WERI-Rb-1 (cell line): ENCODE data around the gene FOSL1.
A peak's percentile ranks its signal among the peaks of the same experiment; 100 is the strongest.

ENCODE experiments used
- DNase-seq: peaks from one replicate; pipeline ENCODE4 v3.0.0-alpha.2; 2020
- H3K27ac ChIP-seq: fragments of 250-450 bp; sonication (Bioruptor Pico); 2 replicates; pipeline ENCODE4 v1.5.1; 2020; ENCODE audit warnings: mild to moderate bottlenecking, moderate library complexity
- H3K27me3 ChIP-seq: fragments of 250-450 bp; sonication (Bioruptor Pico); 2 replicates; pipeline ENCODE4 v1.5.1; 2021; ENCODE audit warnings: mild to moderate bottlenecking, low read depth, moderate library complexity; ENCODE audit not compliant: insufficient read depth, severe bottlenecking
- H3K36me3 ChIP-seq: fragments of 250-450 bp; sonication (Bioruptor Pico); 2 replicates; pipeline ENCODE4 v1.5.1; 2020; ENCODE audit warnings: mild to moderate bottlenecking, moderate library complexity
- H3K4me3 ChIP-seq: 2 replicates; pipeline ENCODE4 v1.5.1; 2011; ENCODE audit warnings: low read depth, mild to moderate bottlenecking, control low read depth, low read length
- H3K9me3 ChIP-seq: fragments of 250-450 bp; sonication (Bioruptor Pico); 2 replicates; pipeline ENCODE4 v1.5.1; 2021; ENCODE audit warnings: mild to moderate bottlenecking, moderate library complexity; ENCODE audit not compliant: severe bottlenecking
- TF ChIP-seq, protein P1 (sequence below): IDR thresholded peaks from 2 replicates; pipeline ENCODE4 v1.5.1; 2011; ENCODE audit warnings: low read depth, mild to moderate bottlenecking, control low read depth, inconsistent platforms, low read length

Gene FOSL1

GRCh38 chr11:65859812-65860277, 40.3 kb downstream of the FOSL1 start:
- no peaks in the 10 kb centered on the region for H3K27me3 ChIP-seq
- peaks cover 72% of the 10 kb centered on the region for H3K36me3 ChIP-seq
- TF ChIP-seq, protein P1, sequence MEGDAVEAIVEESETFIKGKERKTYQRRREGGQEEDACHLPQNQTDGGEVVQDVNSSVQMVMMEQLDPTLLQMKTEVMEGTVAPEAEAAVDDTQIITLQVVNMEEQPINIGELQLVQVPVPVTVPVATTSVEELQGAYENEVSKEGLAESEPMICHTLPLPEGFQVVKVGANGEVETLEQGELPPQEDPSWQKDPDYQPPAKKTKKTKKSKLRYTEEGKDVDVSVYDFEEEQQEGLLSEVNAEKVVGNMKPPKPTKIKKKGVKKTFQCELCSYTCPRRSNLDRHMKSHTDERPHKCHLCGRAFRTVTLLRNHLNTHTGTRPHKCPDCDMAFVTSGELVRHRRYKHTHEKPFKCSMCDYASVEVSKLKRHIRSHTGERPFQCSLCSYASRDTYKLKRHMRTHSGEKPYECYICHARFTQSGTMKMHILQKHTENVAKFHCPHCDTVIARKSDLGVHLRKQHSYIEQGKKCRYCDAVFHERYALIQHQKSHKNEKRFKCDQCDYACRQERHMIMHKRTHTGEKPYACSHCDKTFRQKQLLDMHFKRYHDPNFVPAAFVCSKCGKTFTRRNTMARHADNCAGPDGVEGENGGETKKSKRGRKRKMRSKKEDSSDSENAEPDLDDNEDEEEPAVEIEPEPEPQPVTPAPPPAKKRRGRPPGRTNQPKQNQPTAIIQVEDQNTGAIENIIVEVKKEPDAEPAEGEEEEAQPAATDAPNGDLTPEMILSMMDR = no peak
- H3K4me3 ChIP-seq = peak overlapping the region; percentile 96
- no peak for DNase-seq
- H3K27ac ChIP-seq = peak overlapping the region; percentile 99
- no peaks in the 10 kb centered on the region for H3K9me3 ChIP-seq

DNA sequence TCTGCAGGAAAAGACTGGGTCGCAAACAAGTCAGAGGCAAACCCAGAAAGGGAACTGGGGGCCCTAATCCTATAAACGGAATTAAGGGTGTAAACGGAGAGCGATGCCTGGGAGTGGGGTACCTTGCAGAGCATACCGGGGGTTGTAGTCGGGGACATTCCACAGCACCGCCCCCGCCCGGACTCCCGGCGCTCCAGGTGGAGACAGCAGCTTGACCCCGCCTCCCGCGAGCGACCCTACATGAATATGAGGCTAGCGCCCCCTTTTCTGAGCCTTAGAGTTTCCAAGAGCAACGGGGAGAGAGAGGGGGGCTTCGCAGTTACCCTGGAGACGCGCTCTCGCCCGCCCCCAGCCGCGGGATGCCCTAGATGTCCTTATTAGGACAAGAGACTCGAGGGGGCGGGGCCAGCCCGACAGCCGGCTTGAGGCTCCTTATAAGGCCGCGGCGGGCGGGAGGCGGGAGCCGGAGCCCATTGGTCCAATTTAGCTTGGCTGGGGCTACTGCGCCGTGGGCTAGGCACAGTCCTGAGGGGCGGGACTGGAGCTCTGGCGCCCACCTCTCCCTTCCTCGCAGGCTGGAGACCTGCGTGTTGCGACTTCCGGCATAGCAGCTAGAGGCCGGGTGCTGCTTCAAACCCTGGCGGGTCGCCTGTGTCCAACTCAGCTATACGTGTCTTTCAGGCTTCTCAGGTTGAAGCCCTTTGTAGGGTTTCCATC, 40.9 kb downstream of the FOSL1 start:
- peak; percentile 99 for DNase-seq
- TF ChIP-seq, protein P1 = no peak
- H3K9me3 ChIP-seq = no peaks in the 10 kb centered on the region
- peak overlapping the region; percentile 99 for H3K27ac ChIP-seq
- peak overlapping the region; percentile 96 for H3K4me3 ChIP-seq
- no peaks in the 10 kb centered on the region for H3K27me3 ChIP-seq
- peaks cover 72% of the 10 kb centered on the region for H3K36me3 ChIP-seq

DNA sequence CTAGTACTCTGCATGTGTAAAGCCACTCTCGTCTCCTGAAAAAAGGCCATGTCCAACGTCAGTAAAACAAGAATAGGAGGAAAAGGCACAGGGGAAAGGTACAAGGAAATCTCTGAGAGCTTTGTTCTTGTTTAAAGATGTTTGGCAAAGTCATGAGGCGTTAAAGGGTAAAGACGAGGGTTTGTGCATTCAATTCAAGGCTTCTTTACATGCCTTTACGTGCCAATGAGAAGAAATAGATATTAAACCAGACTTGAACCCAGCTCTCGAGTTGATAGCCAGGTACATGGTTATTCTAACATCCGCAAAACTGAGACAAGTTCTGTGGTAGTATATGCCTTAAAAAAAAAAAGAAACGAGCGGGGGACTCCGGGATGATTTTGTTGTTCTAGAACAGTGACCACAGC, 41.5 kb downstream of the FOSL1 start:
- peak overlapping the region; percentile 99 for H3K27ac ChIP-seq
- TF ChIP-seq, protein P1 = no peak
- no peak for DNase-seq
- peak overlapping the region; percentile 96 for H3K4me3 ChIP-seq
- H3K27me3 ChIP-seq = no peaks in the 10 kb centered on the region
- no peaks in the 10 kb centered on the region for H3K9me3 ChIP-seq
- peaks cover 72% of the 10 kb centered on the region for H3K36me3 ChIP-seq

DNA sequence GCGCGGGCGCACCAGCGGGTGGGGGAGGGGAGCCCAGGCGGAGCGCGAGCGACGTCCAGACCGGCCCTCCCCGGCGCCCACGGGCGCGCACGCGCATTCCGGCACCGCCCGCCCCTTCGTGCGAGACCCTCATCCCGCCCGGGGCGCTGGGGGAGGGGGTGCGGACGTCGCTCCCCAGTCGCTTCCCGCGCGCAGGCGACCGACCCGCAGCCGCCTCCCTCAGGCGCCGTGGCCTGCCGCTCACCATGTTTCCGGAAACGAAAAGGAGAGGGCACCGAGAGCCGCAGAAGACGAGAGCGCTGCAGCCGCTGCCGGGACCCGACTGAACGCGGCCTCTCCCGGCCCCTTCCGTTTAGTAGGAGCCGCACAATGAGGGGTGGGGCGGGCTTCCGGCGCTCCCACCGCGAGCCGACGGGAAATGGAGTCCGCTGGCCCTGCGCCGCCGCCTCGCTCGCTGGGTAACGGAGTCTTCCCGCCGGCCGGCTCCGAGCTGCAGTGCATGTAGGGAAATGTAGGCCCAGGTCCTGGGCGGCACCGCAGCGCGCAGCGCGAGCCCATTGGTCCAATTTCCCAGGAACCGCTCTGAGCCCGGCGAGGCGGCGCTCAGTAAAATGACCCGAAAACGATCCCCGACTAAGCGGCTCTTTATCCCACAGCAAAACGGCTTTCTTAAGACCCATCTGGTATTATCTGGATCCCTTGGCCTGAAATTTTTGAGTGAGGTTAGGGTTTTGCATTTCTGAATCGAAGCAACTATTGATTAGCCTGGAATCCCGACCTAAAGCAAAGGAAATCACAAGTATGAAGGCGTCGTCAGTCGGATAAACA, 42.1 kb downstream of the FOSL1 start, which contains the start of gene CFL1:
Gene CFL1 (minus strand): TSS at position 328 of the 828 bp plus-strand sequence. CDS start 81 bp downstream, at position 247.
- peaks cover 72% of the 10 kb centered on the region for H3K36me3 ChIP-seq
- TF ChIP-seq, protein P1 = no peak
- peak; percentile 98 for DNase-seq

DNA sequence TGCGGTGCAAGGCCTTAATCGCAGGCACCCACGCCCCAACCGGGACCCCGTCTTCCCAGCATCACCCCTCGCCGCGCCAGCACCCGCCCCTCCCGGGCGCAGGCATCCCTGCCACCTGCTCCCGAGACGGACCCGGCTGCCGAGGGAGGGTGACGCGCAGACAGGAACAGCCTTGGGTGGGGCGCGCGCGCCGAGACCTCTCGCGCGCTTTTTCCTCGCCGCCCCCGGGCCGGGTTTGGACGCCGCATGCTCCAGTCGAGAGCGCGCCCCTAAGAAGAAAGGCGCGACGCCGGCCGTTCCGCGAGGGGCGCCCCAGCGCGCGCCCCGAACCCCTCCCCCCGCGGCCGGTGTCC, 42.7 kb downstream of the FOSL1 start:
- TF ChIP-seq, protein P1 = no peak
- peak; percentile 55 for DNase-seq
- no peaks in the 10 kb centered on the region for H3K9me3 ChIP-seq
- H3K36me3 ChIP-seq = peaks cover 72% of the 10 kb centered on the region
- peak overlapping the region; percentile 99 for H3K27ac ChIP-seq
- no peaks in the 10 kb centered on the region for H3K27me3 ChIP-seq
- peak overlapping the region; percentile 96 for H3K4me3 ChIP-seq

More for the DNA sequence above, 42.1 kb downstream of the FOSL1 start, which contains the start of gene CFL1:
- peak within 1 kb of the TSS; percentile 96 for H3K4me3 ChIP-seq
- peak within 1 kb of the TSS; percentile 99 for H3K27ac ChIP-seq
- H3K27me3 ChIP-seq = no peaks in the 10 kb centered on the region
- H3K9me3 ChIP-seq = no peaks in the 10 kb centered on the region
